Spleen (tissue), 11 donors: ENCODE data around the gene SLC7A10. TPM values are rescaled to one million over a fixed set of nuclear protein-coding genes. Genes with fewer than 3 reads are reported as not detected.

Experiments used
- DNase-seq: peaks from one replicate; pipeline ENCODE4 v3.0.0-alpha.2; 2020
- H3K27ac ChIP-seq, 8 donors: fragments of 200-600 bp; sonication (generic) in 7 of 8; 1 replicate in 4 of 8; 2 replicates in 4 of 8; pipeline versions ENCODE4 v1.5.0 to v1.8.0; 2016 to 2021; ENCODE audit warnings: inconsistent platforms in 4 of 8, mild to moderate bottlenecking in 4 of 8, moderate library complexity in 1 of 8
- H3K27me3 ChIP-seq, 7 donors: fragments of 200-600 bp; sonication (generic) in 6 of 7; replicated peaks in 1 of 7; 1 replicate in 4 of 7; 2 replicates in 3 of 7; pipeline versions ENCODE4 v1.5.0 to v1.8.0; 2016 to 2021; ENCODE audit warnings: inconsistent platforms in 3 of 7, mild to moderate bottlenecking in 1 of 7
- H3K36me3 ChIP-seq, 6 donors: fragments of 200-600 bp; sonication (generic) in 5 of 6; 1 replicate in 4 of 6; 2 replicates in 2 of 6; pipeline versions ENCODE4 v1.5.0 to v1.8.0; 2016 to 2021; ENCODE audit warnings: inconsistent platforms in 2 of 6
- H3K4me1 ChIP-seq, 6 donors: fragments of 200-600 bp; sonication (generic) in 5 of 6; 1 replicate in 3 of 6; 2 replicates in 3 of 6; pipeline versions ENCODE4 v1.5.0 to v1.8.0; 2016 to 2021; ENCODE audit warnings: inconsistent platforms in 3 of 6
- H3K4me3 ChIP-seq, 8 donors: fragments of 200-600 bp; sonication (generic) in 7 of 8; 1 replicate in 4 of 8; 2 replicates in 4 of 8; pipeline versions ENCODE4 v1.5.0 to v1.8.0; 2016 to 2021; ENCODE audit warnings: inconsistent platforms in 4 of 8, mild to moderate bottlenecking in 4 of 8, moderate library complexity in 2 of 8
- H3K9me3 ChIP-seq, 8 donors: fragments of 200-600 bp; sonication (generic) in 7 of 8; 1 replicate in 4 of 8; 2 replicates in 4 of 8; pipeline versions ENCODE4 v1.5.0 to v1.8.0; 2016 to 2021; ENCODE audit warnings: inconsistent platforms in 4 of 8
- POLR2A ChIP-seq, 3 donors: fragments of 450-650 bp; IDR thresholded peaks; one replicate each; pipeline ENCODE4 v1.5.1; 2017; ENCODE audit warnings: antibody characterized with exemption in 3 of 3, mild to moderate bottlenecking in 1 of 3
- POLR2AphosphoS5 ChIP-seq, 3 donors: sonication (generic); formaldehyde crosslinking; IDR thresholded peaks; one replicate each; pipeline ENCODE4 v1.5.1; 2017; ENCODE audit warnings: antibody characterized with exemption in 3 of 3
- whole genome bisulfite sequencing, 5 donors: extraction: QIAGEN DNeasy Blood & Tissue Kit in 3 of 5; methylation state at CpG; one replicate each; pipeline versions ENCODE4 v1.1.5 to v1.1.7; 2013 to 2018; 5-methylcytosine and 5-hydroxymethylcytosine counted together
- intact Hi-C: fragments of 100-400 bp; cut with DNase I; formaldehyde crosslinking; loops from one replicate; pipeline ENCODE4 v1.15.0; 2023; ENCODE audit warnings: low total_unique reads
- polyA plus RNA-seq, 3 donors: library from polyadenylated mRNA; stranded (reverse); fragments of 200-250 nt; gene quantifications; one replicate each; pipeline ENCODE4 v1.2.1, GENCODE V29; 2013
- total RNA-seq, 7 donors: library from RNA; depleted of rRNA in 3 of 7; stranded (reverse); fragments of >200 nt in 3 of 7; fragmentation: NEBNext Ultra II Directional in 4 of 7; extraction: Animal tissue kit (Norgen Biotek cat#: 25700) in 4 of 7; gene quantifications; one replicate each; pipeline versions ENCODE4 v1.1.0 to v1.2.1, GENCODE V29; 2016 to 2021
- TF ChIP-seq, protein P1 (sequence below), 11 experiments: fragments of 200-600 bp in 7 of 11; fragments of 450-650 bp in 4 of 11; sonication (generic) in 4 of 11; IDR thresholded peaks in 8 of 11; conservative IDR thresholded peaks in 3 of 11; 1 replicate in 7 of 11; 2 replicates in 4 of 11; pipeline versions ENCODE4 v1.4.0 to v1.8.0; 2016 to 2021; ENCODE audit warnings: antibody characterized with exemption in 11 of 11, inconsistent platforms in 4 of 11, mild to moderate bottlenecking in 1 of 11
- donor health status: healthy with polysubstance abuse.
- donor health status: DM: no; HTN: no; CAD: no; lungs with moderate emphysema.
- donor health status: DM: no; HTN: no; CAD: no.
- donor health status: Bipolar disorder and iron deficiency.
- donor health status: healthy.
- donor health status: DM: no; HTN: no; CAD: no.
- donor health status: DM: yes; HTN: yes; CAD: no.

SLC7A10 gene
- total and polyA plus RNA-seq, 10 donors: 0.06 to 0.37 (median 0.19) TPM; not detected in 6

- 72 to 83% (median 80%) methylated on average over 4 to 18 of the region's 18 CpGs for WGBS, 5 donors
- no peak for DNase-seq
- intact Hi-C loops: no loop called here
Measured at GRCh38 chr19:33220115-33220514, 5.5 kb downstream of the SLC7A10 start.

DNA sequence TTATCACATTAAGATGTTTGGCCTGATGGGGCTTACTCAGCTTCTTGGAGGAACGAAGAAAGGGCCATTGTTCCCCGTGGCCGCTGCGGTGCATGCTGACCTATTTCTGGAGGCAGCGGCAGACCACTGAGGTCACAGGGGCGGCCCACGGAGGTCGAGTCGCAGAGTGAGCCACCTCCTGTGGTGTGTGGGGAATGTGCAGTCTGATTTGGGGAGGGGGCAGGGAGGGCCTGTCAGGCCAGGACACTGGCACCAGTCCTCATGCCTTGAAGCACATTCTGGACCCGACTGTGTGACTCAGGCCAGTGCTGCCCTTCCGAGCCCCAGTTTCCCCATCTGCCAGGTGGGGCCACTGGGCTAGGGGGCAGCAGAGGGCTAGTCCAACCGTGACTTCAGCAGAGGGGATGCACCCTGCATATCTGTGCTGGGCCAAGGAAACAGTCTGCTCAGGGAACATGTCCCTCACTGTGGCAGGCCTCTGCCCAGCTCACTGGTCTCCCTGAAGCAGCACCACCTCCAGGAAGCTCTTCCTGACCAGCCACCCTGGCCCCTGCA is 6.3 kb downstream of the SLC7A10 start:
- no peak for DNase-seq
- Histone ChIP-seq H3K9me3 (no peaks in the 10 kb centered on the region), H3K36me3 (no peaks in the 10 kb centered on the region), H3K27ac (no peak overlapping the region), H3K4me3 (no peak overlapping the region), H3K27me3 (peaks cover 0 to 63% (median 16%) of the 10 kb centered on the region in 7 donors), H3K4me1 (no peaks in the 10 kb centered on the region)
- no peak for TF ChIP-seq POLR2AphosphoS5 (IDR thresholded peaks at IDR 0.05)
- TF ChIP-seq, protein P1, sequence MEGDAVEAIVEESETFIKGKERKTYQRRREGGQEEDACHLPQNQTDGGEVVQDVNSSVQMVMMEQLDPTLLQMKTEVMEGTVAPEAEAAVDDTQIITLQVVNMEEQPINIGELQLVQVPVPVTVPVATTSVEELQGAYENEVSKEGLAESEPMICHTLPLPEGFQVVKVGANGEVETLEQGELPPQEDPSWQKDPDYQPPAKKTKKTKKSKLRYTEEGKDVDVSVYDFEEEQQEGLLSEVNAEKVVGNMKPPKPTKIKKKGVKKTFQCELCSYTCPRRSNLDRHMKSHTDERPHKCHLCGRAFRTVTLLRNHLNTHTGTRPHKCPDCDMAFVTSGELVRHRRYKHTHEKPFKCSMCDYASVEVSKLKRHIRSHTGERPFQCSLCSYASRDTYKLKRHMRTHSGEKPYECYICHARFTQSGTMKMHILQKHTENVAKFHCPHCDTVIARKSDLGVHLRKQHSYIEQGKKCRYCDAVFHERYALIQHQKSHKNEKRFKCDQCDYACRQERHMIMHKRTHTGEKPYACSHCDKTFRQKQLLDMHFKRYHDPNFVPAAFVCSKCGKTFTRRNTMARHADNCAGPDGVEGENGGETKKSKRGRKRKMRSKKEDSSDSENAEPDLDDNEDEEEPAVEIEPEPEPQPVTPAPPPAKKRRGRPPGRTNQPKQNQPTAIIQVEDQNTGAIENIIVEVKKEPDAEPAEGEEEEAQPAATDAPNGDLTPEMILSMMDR (IDR thresholded peaks at IDR 0.05 in 8 of 11, conservative IDR thresholded peaks at IDR 0.05 in 3 of 11): no peak
- TF ChIP-seq POLR2A (IDR thresholded peaks at IDR 0.05): no peak
- WGBS, 5 donors: 63 to 78% (median 69%) methylated on average over 8 to 12 of the region's 12 CpGs
- intact Hi-C loops: no loop called here

More at GRCh38 chr19:33220115-33220514, 5.5 kb downstream of the SLC7A10 start:
- H3K27ac ChIP-seq: no peak overlapping the region
- H3K36me3 ChIP-seq: no peaks in the 10 kb centered on the region
- peaks cover 0 to 5% (median 3%) of the 10 kb centered on the region in 6 donors for H3K4me1 ChIP-seq
- TF ChIP-seq POLR2AphosphoS5 (IDR thresholded peaks at IDR 0.05): no peak
- TF ChIP-seq POLR2A (IDR thresholded peaks at IDR 0.05): no peak
- TF ChIP-seq, protein P1 (IDR thresholded peaks at IDR 0.05 in 8 of 11, conservative IDR thresholded peaks at IDR 0.05 in 3 of 11): no peak
- H3K27me3 ChIP-seq: peaks cover 0 to 71% (median 24%) of the 10 kb centered on the region in 7 donors
- no peaks in the 10 kb centered on the region for H3K9me3 ChIP-seq
- no peak overlapping the region for H3K4me3 ChIP-seq

- no peak overlapping the region for H3K4me3 ChIP-seq
- intact Hi-C loops: no loop called here
- no peak overlapping the region for H3K27ac ChIP-seq
- TF ChIP-seq, protein P1 (IDR thresholded peaks at IDR 0.05 in 8 of 11, conservative IDR thresholded peaks at IDR 0.05 in 3 of 11): no peak
- TF ChIP-seq POLR2AphosphoS5 (IDR thresholded peaks at IDR 0.05) (no peak), POLR2A (IDR thresholded peaks at IDR 0.05) (no peak)
- no peak for DNase-seq
- no peaks in the 10 kb centered on the region for H3K9me3 ChIP-seq
- 82 to 95% (median 92%) methylated on average over 8 of the region's 8 CpGs for WGBS, 5 donors
- no peaks in the 10 kb centered on the region for H3K36me3 ChIP-seq
- no peaks in the 10 kb centered on the region for H3K4me1 ChIP-seq
- peaks cover 0 to 49% (median 11%) of the 10 kb centered on the region in 7 donors for H3K27me3 ChIP-seq
Measured at GRCh38 chr19:33217881-33218280, 7.8 kb downstream of the SLC7A10 start.

GRCh38 chr19:33216198-33216830 is 9.3 kb downstream of the SLC7A10 start:
- H3K27me3 ChIP-seq: peaks cover 0 to 33% (median 1%) of the 10 kb centered on the region in 7 donors
- no peak overlapping the region for H3K27ac ChIP-seq
- 56 to 86% (median 73%) methylated on average over 9 to 12 of the region's 12 CpGs for WGBS, 5 donors
- H3K9me3 ChIP-seq: no peaks in the 10 kb centered on the region
- DNase-seq: no peak
- H3K4me1 ChIP-seq: no peaks in the 10 kb centered on the region
- no peak overlapping the region for H3K4me3 ChIP-seq
- no peaks in the 10 kb centered on the region for H3K36me3 ChIP-seq
- TF ChIP-seq, protein P1 (IDR thresholded peaks at IDR 0.05 in 8 of 11, conservative IDR thresholded peaks at IDR 0.05 in 3 of 11): no peak
- TF ChIP-seq POLR2A (IDR thresholded peaks at IDR 0.05) (no peak), POLR2AphosphoS5 (IDR thresholded peaks at IDR 0.05) (no peak)
- intact Hi-C loops: no loop called here
